Left forelimb (tissue), 1 donor: ENCODE measurements around the gene RFX3.

Experiments
- DNase-seq: peaks from one replicate; pipeline ENCODE4 v3.0.0-alpha.2; 2018; ENCODE audit warnings: low spot score

The RFX3 gene

GRCh38 chr9:3513265-3513818 lies 12.5 kb downstream of the RFX3 start:
- no peak for DNase-seq

GRCh38 chr9:3511551-3511950 lies 14.2 kb downstream of the RFX3 start:
- DNase-seq, result no peak

GRCh38 chr9:3510796-3511195 lies 15.0 kb downstream of the RFX3 start:
- DNase-seq, result no peak

GRCh38 chr9:3509926-3510325 lies 15.9 kb downstream of the RFX3 start:
- DNase-seq, result no peak

GRCh38 chr9:3508521-3509291 lies 17.1 kb downstream of the RFX3 start:
- no peak for DNase-seq

- DNase-seq, result no peak
Observed at GRCh38 chr9:3508078-3508431, 17.7 kb downstream of the RFX3 start.

- no peak for DNase-seq
Observed at GRCh38 chr9:3507395-3508077, 18.3 kb downstream of the RFX3 start.

GRCh38 chr9:3506164-3506563 lies 19.6 kb downstream of the RFX3 start:
- no peak for DNase-seq

GRCh38 chr9:3502560-3503398 lies 23.0 kb downstream of the RFX3 start:
- no peak for DNase-seq

- DNase-seq, result no peak
Observed at GRCh38 chr9:3500044-3500443, 25.8 kb downstream of the RFX3 start.

- no peak for DNase-seq
Observed at GRCh38 chr9:3498691-3499090, 27.1 kb downstream of the RFX3 start.

- DNase-seq, result no peak
Observed at GRCh38 chr9:3497857-3498256, 27.9 kb downstream of the RFX3 start.

GRCh38 chr9:3497401-3497800 lies 28.4 kb downstream of the RFX3 start:
- DNase-seq, result no peak

GRCh38 chr9:3495855-3496254 lies 29.9 kb downstream of the RFX3 start:
- DNase-seq, result no peak

GRCh38 chr9:3492214-3492613 lies 33.6 kb downstream of the RFX3 start:
- no peak for DNase-seq

GRCh38 chr9:3491450-3491849 lies 34.4 kb downstream of the RFX3 start:
- no peak for DNase-seq

- no peak for DNase-seq
Observed at GRCh38 chr9:3490957-3491356, 34.8 kb downstream of the RFX3 start.

GRCh38 chr9:3482578-3482977 lies 43.2 kb downstream of the RFX3 start:
- no peak for DNase-seq

GRCh38 chr9:3480353-3480655 lies 45.5 kb downstream of the RFX3 start:
- DNase-seq, result no peak

- no peak for DNase-seq
Observed at GRCh38 chr9:3479514-3480352, 46.1 kb downstream of the RFX3 start.

GRCh38 chr9:3478549-3478953 lies 47.2 kb downstream of the RFX3 start:
- DNase-seq, result no peak
